Activated naive CD4-positive, alpha-beta T cell treated with anti-CD3 and anti-CD28 coated beads, Interleukin-2, amount 50 U/mL, for 16 hours (primary cell): ENCODE data around the gene ABHD12B.
"Not testable (repeated sequence)": the region's sequence is repeated elsewhere in the genome, so short reads cannot be mapped to it uniquely, and the experiment has no call there.

ENCODE experiments used
- DNase-seq: peaks from one replicate; pipeline ENCODE4 v3.0.0-alpha.2; 2020

Gene ABHD12B

GRCh38 chr14:50937800-50938199 lies 65.9 kb downstream of the ABHD12B start:
- no peak for DNase-seq

GRCh38 chr14:50941151-50941550 lies 69.3 kb downstream of the ABHD12B start:
- DNase-seq, result no peak

DNA sequence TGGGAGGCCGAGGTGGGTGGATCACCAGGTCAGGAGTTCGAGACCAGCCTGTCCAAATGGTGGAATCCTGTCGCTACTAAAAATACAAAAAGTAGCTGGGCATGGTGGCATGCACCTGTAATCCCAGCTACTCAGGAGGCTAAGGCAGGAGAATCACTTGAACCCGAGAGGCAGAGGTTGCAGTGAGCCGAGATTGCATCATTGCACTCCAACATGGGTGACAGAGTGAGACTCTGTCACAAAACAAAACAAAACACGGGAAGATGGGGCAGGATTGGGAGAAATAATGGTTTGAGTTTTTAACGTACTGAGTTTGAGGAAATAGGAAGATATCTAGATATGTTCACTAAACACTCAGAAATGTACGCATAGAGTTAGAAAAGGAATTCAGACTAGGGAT lies 69.8 kb downstream of the ABHD12B start:
- not testable (repeated sequence) for DNase-seq

DNA sequence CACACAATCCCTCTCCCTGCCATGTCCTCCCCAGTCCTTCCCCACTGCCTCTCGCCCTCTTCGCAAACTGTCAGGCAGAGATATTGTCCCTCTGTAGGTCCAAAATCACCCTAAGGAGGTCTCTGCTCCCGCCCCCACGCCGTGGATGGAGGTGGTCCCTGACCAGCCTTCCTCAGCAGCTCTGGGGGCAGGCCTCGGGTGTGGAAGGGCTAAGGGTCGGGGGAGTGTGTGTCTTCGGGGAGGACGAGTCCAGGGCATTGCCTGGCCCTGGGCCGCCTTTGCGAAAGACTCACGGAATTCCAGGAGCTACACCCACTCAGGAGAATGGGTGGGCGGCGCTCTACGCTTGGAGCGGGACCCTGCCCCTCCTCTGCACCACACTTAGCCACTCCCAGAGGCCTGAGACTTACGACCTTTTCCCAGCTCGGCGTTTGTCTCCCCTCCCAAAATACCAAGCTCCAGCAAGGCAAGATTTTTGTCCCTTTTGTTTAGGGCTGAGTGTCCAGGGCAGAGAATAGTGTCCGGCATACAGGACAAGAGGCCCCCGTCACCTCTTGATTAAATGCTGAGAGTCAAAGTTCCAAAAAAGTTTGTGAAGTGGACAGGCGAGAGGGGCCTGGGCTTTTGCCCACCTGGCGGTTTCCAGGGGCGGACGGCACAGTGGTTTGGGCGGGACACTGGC lies 71.5 kb downstream of the ABHD12B start:
- DNase-seq, result no peak

DNA sequence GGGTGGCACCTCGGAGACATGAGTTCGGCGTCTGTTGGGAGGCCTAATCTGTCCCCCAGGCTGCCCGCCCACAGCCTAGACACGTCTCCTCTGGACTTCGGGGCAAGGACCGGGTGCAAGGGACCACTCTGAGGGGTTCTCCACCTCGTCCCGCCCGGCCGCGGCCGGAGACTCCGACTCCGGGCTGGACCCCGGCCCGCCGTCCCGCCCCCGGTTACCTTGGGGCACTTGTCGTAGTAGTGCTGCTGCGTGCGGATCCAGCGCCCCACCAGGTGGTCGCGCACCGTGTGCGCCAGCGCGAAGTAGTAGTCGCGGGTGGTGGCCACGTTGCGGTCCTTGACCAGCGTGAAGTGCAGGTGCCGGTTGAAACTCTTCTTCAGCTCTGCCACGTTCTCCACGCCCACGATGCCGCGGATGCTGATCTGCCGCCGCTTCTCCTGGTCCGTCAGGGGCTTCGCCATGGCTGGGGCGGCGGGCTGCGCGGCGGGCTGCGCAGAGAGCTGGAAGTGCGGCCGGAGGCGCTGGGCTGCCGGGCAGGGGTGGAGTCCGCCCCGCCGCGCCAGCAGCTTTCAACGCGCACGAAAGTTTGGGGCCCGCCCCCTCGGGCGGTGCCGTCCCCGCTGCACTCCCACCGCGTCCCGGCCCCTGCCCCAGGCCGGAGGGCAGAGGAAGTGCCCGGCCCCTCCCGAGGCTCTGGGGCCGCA lies 72.2 kb downstream of the ABHD12B start, which contains the start of gene PYGL:
PYGL (minus strand) TSS at position 541 of the 704 bp plus-strand sequence; CDS start at position 461, 80 bp downstream.
- DNase-seq, result peak; percentile 33

GRCh38 chr14:50944647-50945413 lies 73.0 kb downstream of the ABHD12B start:
- no peak for DNase-seq

DNA sequence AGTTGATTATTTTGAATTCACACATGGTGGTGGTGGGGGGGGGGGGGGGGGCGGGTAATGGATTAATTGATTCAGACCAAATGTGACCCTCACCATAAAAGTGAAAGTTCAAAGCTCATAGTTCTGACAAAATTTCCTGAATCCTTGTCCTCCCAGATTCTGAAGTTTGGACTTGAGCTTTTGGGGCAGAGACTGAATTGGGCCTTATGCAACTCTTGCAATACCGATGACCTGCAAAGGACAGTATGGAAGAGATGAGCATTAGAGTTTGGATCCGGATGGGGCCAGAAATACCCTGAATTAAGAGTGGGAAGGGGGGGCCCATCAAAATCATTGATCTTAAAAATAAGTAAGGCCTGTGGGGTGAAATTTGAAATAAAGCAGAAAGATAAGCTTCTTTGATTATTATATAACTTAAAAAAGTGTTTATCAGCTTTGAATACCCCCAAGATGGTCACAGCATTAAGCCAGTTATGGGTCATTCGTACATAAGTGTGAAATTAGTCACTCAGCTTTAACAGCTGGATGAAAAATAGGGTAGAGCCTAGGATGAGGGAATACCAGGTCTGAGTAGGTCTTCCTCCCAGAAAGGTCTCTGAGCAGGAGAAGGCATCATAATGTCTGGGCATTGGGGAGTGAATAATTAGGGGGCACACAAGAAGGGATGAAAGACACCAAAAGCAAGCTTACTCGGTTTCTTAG lies 74.5 kb downstream of the ABHD12B start:
- no peak for DNase-seq

DNA sequence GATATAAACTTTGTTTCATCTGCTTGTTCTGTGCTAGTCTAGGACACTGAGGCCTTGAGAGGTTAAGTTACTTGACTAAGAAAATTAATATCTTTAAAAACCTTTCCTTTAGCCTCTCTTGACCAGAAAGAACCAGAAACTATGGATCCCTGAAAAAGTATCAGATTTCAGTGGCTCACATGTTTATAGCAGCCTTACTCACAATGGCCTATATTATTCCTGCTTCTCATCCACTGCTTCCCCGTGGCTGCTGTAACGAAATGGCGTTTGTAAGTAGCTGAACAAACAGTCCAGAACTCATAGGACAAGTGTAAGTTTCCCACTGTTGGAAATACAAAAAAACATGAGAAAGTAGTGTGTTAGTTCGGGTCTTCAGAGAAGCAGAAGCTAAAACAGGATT lies 75.6 kb downstream of the ABHD12B start:
- no peak for DNase-seq

DNA sequence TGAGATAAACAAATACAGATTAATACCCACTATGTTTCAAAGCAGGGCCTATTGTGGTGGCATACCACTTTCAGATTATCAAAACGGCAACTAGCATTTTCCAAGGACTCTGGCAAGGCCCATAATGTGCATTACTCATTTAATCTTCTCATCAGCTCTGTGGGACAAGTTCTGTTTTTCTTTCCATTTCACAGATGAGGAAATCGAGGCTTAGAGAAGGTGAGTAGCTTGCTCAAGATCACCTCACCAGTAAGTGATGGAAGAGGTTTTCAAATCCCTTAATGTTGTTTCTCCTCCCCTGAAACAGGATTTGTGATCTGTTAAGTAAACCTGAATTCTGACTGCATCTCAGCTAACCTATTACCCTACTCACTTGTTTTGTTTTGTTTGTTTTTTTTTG lies 76.4 kb downstream of the ABHD12B start:
- no peak for DNase-seq

- no peak for DNase-seq
Measured at GRCh38 chr14:50951032-50951431, 79.2 kb downstream of the ABHD12B start.

GRCh38 chr14:50953502-50953901 lies 81.6 kb downstream of the ABHD12B start:
- no peak for DNase-seq
